Right atrium auricular region (tissue), 2 donors: Measurements from ENCODE around the gene UBXN11. TPM values are rescaled to one million over a fixed set of nuclear protein-coding genes. Genes with fewer than 3 reads are reported as not detected.
A peak's percentile ranks its signal among the peaks of the same experiment; 100 is the strongest.

Experiments
- DNase-seq: peaks from one replicate; pipeline ENCODE4 v3.0.0-alpha.2; 2019; ENCODE audit warnings: low spot score
- H3K27ac ChIP-seq, 2 donors: fragments of 200-600 bp; sonication (generic); 1 replicate in 1 of 2; 2 replicates in 1 of 2; pipeline ENCODE4 v1.5.1; 2016 to 2019
- H3K27me3 ChIP-seq, 2 donors: fragments of 200-600 bp; sonication (generic); one replicate each; pipeline versions ENCODE4 v1.5.1 to v1.6.0; 2017 to 2019
- H3K36me3 ChIP-seq: fragments of 200-600 bp; sonication (generic); one replicate; pipeline ENCODE4 v1.5.1; 2016
- H3K4me1 ChIP-seq, 2 donors: fragments of 200-600 bp; sonication (generic); one replicate each; pipeline versions ENCODE4 v1.5.1 to v1.6.0; 2017 to 2019
- H3K4me3 ChIP-seq, 2 donors: fragments of 200-600 bp; sonication (generic); 1 replicate in 1 of 2; 2 replicates in 1 of 2; pipeline ENCODE4 v1.5.1; 2017 to 2019; ENCODE audit warnings: mild to moderate bottlenecking in 1 of 2, moderate library complexity in 1 of 2
- H3K9me3 ChIP-seq, 2 donors: fragments of 200-600 bp; sonication (generic); one replicate each; pipeline ENCODE4 v1.5.1; 2019
- CTCF ChIP-seq, 2 donors: fragments of 200-600 bp; sonication (generic); IDR thresholded peaks; one replicate each; pipeline ENCODE4 v1.5.1; 2019; ENCODE audit warnings: antibody characterized with exemption in 2 of 2
- total RNA-seq, 2 donors: library from RNA; depleted of rRNA; stranded (reverse); fragments of >200 nt; gene quantifications; one replicate each; pipeline ENCODE4 v1.1.0, GENCODE V29; 2016

UBXN11 gene
- total RNA-seq, 2 donors from 2014 or later, result 4.5 to 7.4 TPM

- H3K4me1 ChIP-seq, result peaks cover 0 to 84% of the 10 kb centered on the region in 2 donors
- DNase-seq, result no peak
- H3K4me3 ChIP-seq, result no peak overlapping the region
- no peaks in the 10 kb centered on the region for H3K36me3 ChIP-seq
- H3K27me3 ChIP-seq, result no peaks in the 10 kb centered on the region
- H3K9me3 ChIP-seq, result no peaks in the 10 kb centered on the region
- peak overlapping the region; percentile 68 to 80 for H3K27ac ChIP-seq
- no peak for TF ChIP-seq CTCF (IDR thresholded peaks at IDR 0.05)
Observed at GRCh38 chr1:26283279-26283853, 23.1 kb downstream of the UBXN11 start.

GRCh38 chr1:26282401-26282918 is 24.0 kb downstream of the UBXN11 start:
- Histone ChIP-seq H3K27me3 (no peaks in the 10 kb centered on the region), H3K4me3 (no peak overlapping the region), H3K27ac (peak overlapping the region; percentile 13 to 30), H3K4me1 (peaks cover 0 to 92% of the 10 kb centered on the region in 2 donors), H3K9me3 (no peaks in the 10 kb centered on the region), H3K36me3 (peaks cover 8% of the 10 kb centered on the region)
- no peak for TF ChIP-seq CTCF (IDR thresholded peaks at IDR 0.05)
- DNase-seq, result no peak

GRCh38 chr1:26281971-26282370 is 24.5 kb downstream of the UBXN11 start:
- Histone ChIP-seq H3K36me3 (peaks cover 13% of the 10 kb centered on the region), H3K4me1 (peaks cover 0 to 92% of the 10 kb centered on the region in 2 donors), H3K27me3 (no peaks in the 10 kb centered on the region), H3K4me3 (no peak overlapping the region), H3K27ac (peak overlapping the region; percentile 13 to 30), H3K9me3 (no peaks in the 10 kb centered on the region)
- DNase-seq, result no peak
- TF ChIP-seq CTCF (IDR thresholded peaks at IDR 0.05), result no peak

GRCh38 chr1:26281091-26281958 is 25.1 kb downstream of the UBXN11 start:
- Histone ChIP-seq H3K27me3 (no peaks in the 10 kb centered on the region), H3K27ac (peak overlapping the region; percentile 93 to 97), H3K9me3 (no peaks in the 10 kb centered on the region), H3K4me1 (peaks cover 0 to 95% of the 10 kb centered on the region in 2 donors), H3K4me3 (peak overlapping the region; percentile 73 to 86), H3K36me3 (peaks cover 18% of the 10 kb centered on the region)
- no peak for TF ChIP-seq CTCF (IDR thresholded peaks at IDR 0.05)
- no peak for DNase-seq

- Histone ChIP-seq H3K36me3 (peaks cover 18% of the 10 kb centered on the region), H3K9me3 (no peaks in the 10 kb centered on the region), H3K27ac (peak overlapping the region; percentile 93 to 97), H3K4me3 (peak overlapping the region; percentile 73 to 86), H3K27me3 (no peaks in the 10 kb centered on the region), H3K4me1 (peaks cover 0 to 95% of the 10 kb centered on the region in 2 donors)
- DNase-seq, result no peak
- no peak for TF ChIP-seq CTCF (IDR thresholded peaks at IDR 0.05)
Observed at GRCh38 chr1:26280333-26281042, 25.9 kb downstream of the UBXN11 start.
